HG02678 (cell line): ENCODE measurements around the gene CCDC197.

ENCODE experiments used
- ATAC-seq: cut with Tn5 transposase; IDR thresholded peaks from one replicate; pipeline ENCODE4 v1.9.1; 2021; ENCODE audit warnings: mild to moderate bottlenecking, moderate library complexity; ENCODE audit not compliant: unreplicated experiment

The CCDC197 gene

GRCh38 chr14:94040796-94041195 is 43.7 kb downstream of the CCDC197 start:
- no peak for ATAC-seq

- ATAC-seq: no peak
Observed at GRCh38 chr14:94041551-94042346, 44.6 kb downstream of the CCDC197 start.

- no peak for ATAC-seq
Observed at GRCh38 chr14:94042433-94043091, 45.5 kb downstream of the CCDC197 start.

- no peak for ATAC-seq
Observed at GRCh38 chr14:94043111-94043755, 46.1 kb downstream of the CCDC197 start.

- no peak for ATAC-seq
Observed at GRCh38 chr14:94043756-94044475, 46.8 kb downstream of the CCDC197 start.

GRCh38 chr14:94044476-94045091 is 47.5 kb downstream of the CCDC197 start:
- ATAC-seq: no peak

GRCh38 chr14:94045101-94045500 is 48.0 kb downstream of the CCDC197 start:
- no peak for ATAC-seq

GRCh38 chr14:94045563-94046345 is 48.7 kb downstream of the CCDC197 start:
- no peak for ATAC-seq

GRCh38 chr14:94046696-94047250 is 49.7 kb downstream of the CCDC197 start:
- no peak for ATAC-seq

GRCh38 chr14:94047581-94047980 is 50.5 kb downstream of the CCDC197 start:
- ATAC-seq: no peak

GRCh38 chr14:94048691-94049624 is 51.9 kb downstream of the CCDC197 start:
- ATAC-seq: no peak

GRCh38 chr14:94049625-94050023 is 52.5 kb downstream of the CCDC197 start:
- no peak for ATAC-seq

- ATAC-seq: no peak
Observed at GRCh38 chr14:94050231-94050880, 53.3 kb downstream of the CCDC197 start.

- ATAC-seq: no peak
Observed at GRCh38 chr14:94051115-94051514, 54.0 kb downstream of the CCDC197 start.

- no peak for ATAC-seq
Observed at GRCh38 chr14:94051779-94052178, 54.7 kb downstream of the CCDC197 start.

GRCh38 chr14:94052199-94052598 is 55.1 kb downstream of the CCDC197 start:
- ATAC-seq: no peak

GRCh38 chr14:94052662-94053061 is 55.6 kb downstream of the CCDC197 start:
- ATAC-seq: no peak

GRCh38 chr14:94054401-94054800 is 57.3 kb downstream of the CCDC197 start:
- ATAC-seq: no peak
